Body of pancreas (tissue), 4 donors: Measurements from ENCODE around the gene RFX5. TPM values are rescaled to one million over a fixed set of nuclear protein-coding genes. Genes with fewer than 3 reads are reported as not detected.

Experiments
- ATAC-seq: fragments of 150-250 bp; one replicate; pipeline ENCODE4 v1.9.1; 2016
- DNase-seq, 4 donors: peaks; one replicate each; pipeline ENCODE4 v3.0.0-alpha.2; 2019
- H3K27ac ChIP-seq, 4 donors: fragments of 200-600 bp; sonication (generic); 1 replicate in 3 of 4; 2 replicates in 1 of 4; pipeline versions ENCODE4 v1.5.1 to v1.6.1; 2016 to 2019; ENCODE audit warnings: mild to moderate bottlenecking in 1 of 4, mixed read lengths in 1 of 4, moderate library complexity in 1 of 4
- H3K27me3 ChIP-seq, 2 donors: fragments of 200-600 bp; sonication (generic); one replicate each; pipeline ENCODE4 v1.6.0; 2016; ENCODE audit warnings: mild to moderate bottlenecking in 1 of 2
- H3K36me3 ChIP-seq, 2 donors: fragments of 200-600 bp; sonication (generic); replicated peaks in 1 of 2; 2 replicates each; pipeline ENCODE4 v1.5.1; 2016; ENCODE audit warnings: low read depth in 2 of 2; ENCODE audit not compliant: insufficient read depth in 1 of 2
- H3K4me1 ChIP-seq: fragments of 200-600 bp; sonication (generic); one replicate; pipeline ENCODE4 v1.6.0; 2016
- H3K4me3 ChIP-seq, 2 donors: fragments of 200-600 bp; sonication (generic); 1 replicate in 1 of 2; 2 replicates in 1 of 2; pipeline ENCODE4 v1.5.1; 2016 to 2019
- H3K9me3 ChIP-seq, 3 donors: fragments of 200-600 bp; sonication (generic); 1 replicate in 2 of 3; 2 replicates in 1 of 3; pipeline ENCODE4 v1.5.1; 2016
- CTCF ChIP-seq, 7 experiments: fragments of 450-650 bp in 4 of 7; fragments of 200-600 bp in 3 of 7; sonication (generic) in 3 of 7; IDR thresholded peaks; one replicate each; pipeline ENCODE4 v1.5.1; 2016 to 2019; ENCODE audit warnings: antibody characterized with exemption in 7 of 7
- POLR2A ChIP-seq, 3 donors: fragments of 450-650 bp; IDR thresholded peaks; one replicate each; pipeline ENCODE4 v1.6.1; 2016; ENCODE audit warnings: antibody characterized with exemption in 3 of 3, mild to moderate bottlenecking in 2 of 3
- WGBS, 2 donors: methylation state at CpG; one replicate each; pipeline ENCODE4 v1.1.5; 2017; 5-methylcytosine and 5-hydroxymethylcytosine counted together
- intact Hi-C: fragments of 100-400 bp; cut with DNase I; formaldehyde crosslinking; loops from one replicate; pipeline ENCODE4 v1.15.1; 2023
- total RNA-seq, 2 donors: library from RNA; depleted of rRNA; stranded (reverse); fragments of >200 nt; gene quantifications; one replicate each; pipeline ENCODE4 v1.1.0, GENCODE V29; 2016

RFX5 gene
- total RNA-seq, 2 donors from 2014 or later, result 8.3 to 14.5 TPM

- Histone ChIP-seq H3K4me3 (no peak overlapping the region), H3K27ac (no peak overlapping the region), H3K4me1 (peaks cover 39% of the 10 kb centered on the region), H3K36me3 (peaks cover 0 to 14% of the 10 kb centered on the region in 2 donors), H3K27me3 (no peaks in the 10 kb centered on the region), H3K9me3 (no peaks in the 10 kb centered on the region)
- TF ChIP-seq CTCF (IDR thresholded peaks at IDR 0.05) (no peak), POLR2A (IDR thresholded peaks at IDR 0.05) (no peak)
- ATAC-seq (no peak), DNase-seq (no peak)
- intact Hi-C loops, result no loop called here
- WGBS, 2 donors, result 80 to 88% methylated on average over 17 of the region's 17 CpGs
Observed at GRCh38 chr1:151315565-151316235, 31.4 kb downstream of the RFX5 start.

- DNase-seq, result peak; percentile 49 to 64 (median 57)
- intact Hi-C loops, result no loop called here
- TF ChIP-seq POLR2A (IDR thresholded peaks at IDR 0.05) (no peak), CTCF (IDR thresholded peaks at IDR 0.05) (no peak)
- Histone ChIP-seq H3K36me3 (peaks cover 0 to 14% of the 10 kb centered on the region in 2 donors), H3K27me3 (no peaks in the 10 kb centered on the region), H3K4me3 (no peak overlapping the region), H3K9me3 (no peaks in the 10 kb centered on the region), H3K4me1 (peaks cover 39% of the 10 kb centered on the region), H3K27ac (peak overlapping the region in 2 of 4 donors; percentile 35 to 36)
- peak; percentile 49 for ATAC-seq
- 46 to 54% methylated on average over 3 of the region's 3 CpGs for WGBS, 2 donors
Observed at GRCh38 chr1:151314137-151314875, 32.7 kb downstream of the RFX5 start.

- H3K9me3 ChIP-seq, result no peaks in the 10 kb centered on the region
- DNase-seq (no peak), ATAC-seq (no peak)
- H3K27ac ChIP-seq, result peak overlapping the region in 2 of 4 donors; percentile 35 to 36
- intact Hi-C loops, result no loop called here
- no peak overlapping the region for H3K4me3 ChIP-seq
- peaks cover 39% of the 10 kb centered on the region for H3K4me1 ChIP-seq
- 26 to 29% methylated on average over 2 of the region's 2 CpGs for WGBS, 2 donors
- H3K36me3 ChIP-seq, result peaks cover 0 to 14% of the 10 kb centered on the region in 2 donors
- no peaks in the 10 kb centered on the region for H3K27me3 ChIP-seq
- TF ChIP-seq CTCF (IDR thresholded peaks at IDR 0.05) (no peak), POLR2A (IDR thresholded peaks at IDR 0.05) (no peak)
Observed at GRCh38 chr1:151313501-151313900, 33.6 kb downstream of the RFX5 start.

GRCh38 chr1:151312826-151313225, 34.2 kb downstream of the RFX5 start:
- H3K27me3 ChIP-seq, result no peaks in the 10 kb centered on the region
- TF ChIP-seq POLR2A (IDR thresholded peaks at IDR 0.05) (no peak), CTCF (IDR thresholded peaks at IDR 0.05) (no peak)
- H3K27ac ChIP-seq, result peak overlapping the region in 1 of 4 donors; percentile 36
- WGBS, 2 donors, result 81 to 87% methylated on average over 8 of the region's 8 CpGs
- peaks cover 0 to 18% of the 10 kb centered on the region in 2 donors for H3K36me3 ChIP-seq
- no peak for DNase-seq
- peaks cover 39% of the 10 kb centered on the region for H3K4me1 ChIP-seq
- no peaks in the 10 kb centered on the region for H3K9me3 ChIP-seq
- no peak overlapping the region for H3K4me3 ChIP-seq
- ATAC-seq, result no peak
- intact Hi-C loops, result no loop called here
